Lower lobe of right lung (tissue), 2 donors: ENCODE results near the gene FOXP1. TPM values are rescaled to one million over a fixed set of nuclear protein-coding genes. Genes with fewer than 3 reads are reported as not detected.

Experiments
- ATAC-seq, 2 donors: fragments of 200-7000 bp; cut with Tn5 transposase; one replicate each; pipeline ENCODE4 v1.9.1; 2020 to 2022; ENCODE audit warnings: mild to moderate bottlenecking in 2 of 2, moderate library complexity in 2 of 2
- DNase-seq: peaks from one replicate; pipeline ENCODE4 v3.0.0-alpha.2; 2020
- H3K27ac ChIP-seq: fragments of 200-600 bp; one replicate; pipeline ENCODE4 v1.8.0; 2022
- H3K27me3 ChIP-seq: fragments of 200-600 bp; one replicate; pipeline ENCODE4 v1.8.0; 2022; ENCODE audit warnings: low read depth
- H3K36me3 ChIP-seq: fragments of 200-600 bp; one replicate; pipeline ENCODE4 v1.8.0; 2022; ENCODE audit warnings: mild to moderate bottlenecking
- H3K4me1 ChIP-seq: fragments of 200-600 bp; one replicate; pipeline ENCODE4 v1.8.0; 2022
- H3K4me3 ChIP-seq: fragments of 200-600 bp; one replicate; pipeline ENCODE4 v1.8.0; 2022; ENCODE audit warnings: mild to moderate bottlenecking
- H3K9me3 ChIP-seq: fragments of 200-600 bp; one replicate; pipeline ENCODE4 v1.8.0; 2022
- intact Hi-C: fragments of 100-400 bp; cut with DNase I; formaldehyde crosslinking; loops from one replicate; pipeline ENCODE4 v1.11.0; 2022
- total RNA-seq: library from RNA; stranded (reverse); fragmentation: NEBNext Ultra II Directional; extraction: Animal tissue kit (Norgen Biotek cat#: 25700); gene quantifications from one replicate; pipeline ENCODE4 v1.2.1, GENCODE V29; 2021
- TF ChIP-seq, protein P1 (sequence below): fragments of 200-600 bp; IDR thresholded peaks from one replicate; pipeline ENCODE4 v1.8.0; 2022; ENCODE audit warnings: antibody characterized with exemption, mild to moderate bottlenecking
- donor health status: DM: no; HTN: yes; CAD: no; lungs with severe emphysema.

The FOXP1 gene
- total RNA-seq, 1 donor from 2014 or later, result 138 TPM

DNA sequence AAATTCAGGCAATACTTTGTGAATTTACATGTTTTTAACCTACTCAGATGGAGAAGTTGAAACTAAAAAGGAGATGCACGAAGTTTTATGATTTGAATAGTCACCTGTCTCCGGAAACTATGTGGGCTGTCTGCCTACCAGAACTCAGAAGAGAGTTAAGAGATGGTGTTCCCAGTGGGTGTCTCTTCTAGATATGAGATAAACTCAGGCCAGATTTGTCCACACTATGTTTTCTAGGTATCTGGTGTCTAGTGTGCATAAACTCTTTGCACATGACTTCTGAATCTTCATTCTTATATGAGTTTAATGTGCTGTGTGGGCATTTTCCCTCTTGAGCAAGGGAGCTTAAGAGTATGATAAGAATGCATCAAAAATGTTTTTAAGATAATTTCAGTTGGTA is 222.8 kb downstream of the FOXP1 start:
- TF ChIP-seq, protein P1, sequence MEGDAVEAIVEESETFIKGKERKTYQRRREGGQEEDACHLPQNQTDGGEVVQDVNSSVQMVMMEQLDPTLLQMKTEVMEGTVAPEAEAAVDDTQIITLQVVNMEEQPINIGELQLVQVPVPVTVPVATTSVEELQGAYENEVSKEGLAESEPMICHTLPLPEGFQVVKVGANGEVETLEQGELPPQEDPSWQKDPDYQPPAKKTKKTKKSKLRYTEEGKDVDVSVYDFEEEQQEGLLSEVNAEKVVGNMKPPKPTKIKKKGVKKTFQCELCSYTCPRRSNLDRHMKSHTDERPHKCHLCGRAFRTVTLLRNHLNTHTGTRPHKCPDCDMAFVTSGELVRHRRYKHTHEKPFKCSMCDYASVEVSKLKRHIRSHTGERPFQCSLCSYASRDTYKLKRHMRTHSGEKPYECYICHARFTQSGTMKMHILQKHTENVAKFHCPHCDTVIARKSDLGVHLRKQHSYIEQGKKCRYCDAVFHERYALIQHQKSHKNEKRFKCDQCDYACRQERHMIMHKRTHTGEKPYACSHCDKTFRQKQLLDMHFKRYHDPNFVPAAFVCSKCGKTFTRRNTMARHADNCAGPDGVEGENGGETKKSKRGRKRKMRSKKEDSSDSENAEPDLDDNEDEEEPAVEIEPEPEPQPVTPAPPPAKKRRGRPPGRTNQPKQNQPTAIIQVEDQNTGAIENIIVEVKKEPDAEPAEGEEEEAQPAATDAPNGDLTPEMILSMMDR, result no peak
- intact Hi-C loops, result no loop called here
- Histone ChIP-seq H3K36me3 (peaks cover 11% of the 10 kb centered on the region), H3K27me3 (no peaks in the 10 kb centered on the region), H3K4me1 (no peaks in the 10 kb centered on the region), H3K9me3 (no peaks in the 10 kb centered on the region), H3K4me3 (no peak overlapping the region), H3K27ac (no peak overlapping the region)
- ATAC-seq (no peak), DNase-seq (no peak)

DNA sequence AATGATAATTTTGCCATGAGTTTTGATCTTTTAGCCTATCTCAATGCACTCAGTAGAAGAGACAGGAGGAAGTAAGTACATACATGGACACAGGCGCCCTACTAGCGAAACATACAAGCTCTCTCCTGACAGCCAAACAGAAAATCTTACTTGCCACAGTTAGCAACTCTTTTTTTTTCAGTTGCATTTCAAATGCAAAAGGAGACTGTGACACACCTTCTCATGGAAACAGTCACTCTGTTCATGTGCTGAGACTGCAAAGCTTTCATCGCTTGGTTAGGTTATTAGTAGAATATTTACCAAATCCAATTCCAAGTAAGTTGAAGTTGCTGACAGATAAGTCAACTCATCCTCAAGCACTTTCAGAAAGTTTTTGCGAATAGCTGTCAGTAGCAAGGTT is 223.3 kb downstream of the FOXP1 start:
- ATAC-seq (no peak), DNase-seq (no peak)
- Histone ChIP-seq H3K9me3 (no peaks in the 10 kb centered on the region), H3K27me3 (no peaks in the 10 kb centered on the region), H3K36me3 (peaks cover 11% of the 10 kb centered on the region), H3K27ac (no peak overlapping the region), H3K4me1 (no peaks in the 10 kb centered on the region), H3K4me3 (no peak overlapping the region)
- intact Hi-C loops, result no loop called here
- TF ChIP-seq, protein P1, result no peak

DNA sequence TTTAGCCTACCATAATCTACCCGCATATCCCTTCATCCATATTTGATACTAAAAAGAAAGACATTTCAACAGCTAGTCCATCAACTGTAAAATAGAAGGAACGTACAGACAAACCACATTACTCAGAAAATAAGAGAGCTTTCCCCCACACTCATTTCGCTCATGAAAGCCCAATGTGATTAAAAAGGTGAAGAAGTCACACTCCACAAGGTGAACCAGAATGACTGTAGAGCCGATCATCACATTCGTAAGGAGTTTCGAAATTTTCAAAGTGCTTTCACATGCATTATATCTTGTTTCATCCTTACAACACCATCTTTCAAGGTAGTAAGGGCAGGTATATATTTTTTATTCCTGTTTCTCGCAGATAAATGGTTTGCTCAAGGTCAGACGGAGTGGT is 225.3 kb downstream of the FOXP1 start:
- ATAC-seq (no peak), DNase-seq (no peak)
- H3K36me3 ChIP-seq, result peaks cover 11% of the 10 kb centered on the region
- H3K4me3 ChIP-seq, result no peak overlapping the region
- intact Hi-C loops, result no loop called here
- no peak overlapping the region for H3K27ac ChIP-seq
- no peaks in the 10 kb centered on the region for H3K27me3 ChIP-seq
- H3K4me1 ChIP-seq, result no peaks in the 10 kb centered on the region
- TF ChIP-seq, protein P1, result no peak
- H3K9me3 ChIP-seq, result no peaks in the 10 kb centered on the region

DNA sequence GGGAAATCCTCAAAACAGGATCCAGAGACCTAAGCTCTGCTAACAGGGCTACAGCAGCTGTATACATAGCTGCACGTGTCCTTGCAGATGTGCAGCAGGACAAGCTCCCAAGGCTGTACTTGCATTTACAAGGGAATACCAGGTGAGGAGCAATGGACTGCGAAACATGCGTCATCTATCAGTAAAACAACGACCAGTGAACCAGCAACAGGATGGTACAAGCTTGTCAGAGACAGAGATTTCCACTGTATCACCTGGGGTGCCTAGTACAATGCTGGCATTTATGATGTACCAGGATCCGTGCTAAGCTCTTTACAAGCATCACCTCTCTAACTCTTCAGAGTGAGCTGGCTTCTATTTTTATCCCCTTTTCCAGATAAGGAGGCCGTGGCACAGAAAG is 227.3 kb downstream of the FOXP1 start:
- H3K27me3 ChIP-seq, result no peaks in the 10 kb centered on the region
- H3K36me3 ChIP-seq, result peaks cover 11% of the 10 kb centered on the region
- H3K4me3 ChIP-seq, result no peak overlapping the region
- no peak overlapping the region for H3K27ac ChIP-seq
- intact Hi-C loops, result no loop called here
- H3K9me3 ChIP-seq, result no peaks in the 10 kb centered on the region
- no peak for DNase-seq
- no peak for ATAC-seq
- H3K4me1 ChIP-seq, result no peaks in the 10 kb centered on the region
- TF ChIP-seq, protein P1, result no peak

DNA sequence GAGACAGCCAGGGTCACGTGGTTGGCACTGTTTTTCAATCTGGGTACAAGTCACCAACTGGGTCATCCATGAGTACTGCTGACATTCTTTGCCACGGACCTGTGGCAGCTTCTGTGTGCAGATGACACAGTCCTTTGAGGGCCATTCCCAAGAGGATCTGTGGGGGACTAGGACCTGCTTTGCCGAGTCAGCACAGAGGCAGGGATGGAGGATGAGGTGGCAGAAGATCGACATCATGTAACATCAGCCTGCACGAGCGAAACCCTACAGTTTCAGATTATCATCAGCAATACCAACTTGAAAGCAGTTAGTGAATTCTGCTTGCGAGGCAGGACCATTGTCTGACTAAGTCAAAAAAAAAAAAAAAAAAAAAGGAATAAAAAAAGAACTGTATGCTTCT is 227.7 kb downstream of the FOXP1 start:
- intact Hi-C loops, result no loop called here
- no peak for DNase-seq
- Histone ChIP-seq H3K27ac (no peak overlapping the region), H3K4me1 (no peaks in the 10 kb centered on the region), H3K36me3 (peaks cover 11% of the 10 kb centered on the region), H3K4me3 (no peak overlapping the region), H3K27me3 (no peaks in the 10 kb centered on the region), H3K9me3 (no peaks in the 10 kb centered on the region)
- no peak for ATAC-seq
- TF ChIP-seq, protein P1, result no peak

DNA sequence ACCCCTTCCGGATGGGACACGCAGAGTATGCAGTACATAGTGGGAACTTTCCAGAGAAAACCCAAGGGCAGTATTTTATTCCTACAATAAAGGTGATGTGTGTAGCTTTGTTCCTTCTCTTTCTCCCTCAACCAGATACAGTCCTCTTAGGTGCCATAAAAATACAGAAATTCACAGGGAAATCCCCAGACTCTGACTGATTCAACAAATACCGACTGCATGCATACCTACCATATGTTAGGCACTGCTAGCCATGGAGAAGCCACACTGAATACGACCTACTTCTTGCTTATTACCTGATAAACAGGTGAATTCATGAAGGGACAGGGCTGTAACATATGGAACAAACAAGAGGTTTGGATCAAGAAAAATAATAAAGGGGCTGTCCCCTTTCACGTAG is 228.5 kb downstream of the FOXP1 start:
- no peak for ATAC-seq
- intact Hi-C loops, result no loop called here
- no peak overlapping the region for H3K27ac ChIP-seq

More for the DNA sequence above, 228.5 kb downstream of the FOXP1 start:
- TF ChIP-seq, protein P1, result no peak
- DNase-seq, result no peak
- Histone ChIP-seq H3K4me3 (no peak overlapping the region), H3K4me1 (no peaks in the 10 kb centered on the region), H3K9me3 (no peaks in the 10 kb centered on the region), H3K27me3 (no peaks in the 10 kb centered on the region), H3K36me3 (peaks cover 11% of the 10 kb centered on the region)
